T-helper 1 cell treated with Interleukin-12 subunit alpha and Interleukin-12 subunit beta and Interleukin-4 antibody, amounts not matched to agents 30 μg/mL and 1 μg/mL, for 36 hours (primary cell): ENCODE measurements around the gene ARSJ.
"Not testable (repeated sequence)": the region's sequence is repeated elsewhere in the genome, so short reads cannot be mapped to it uniquely, and the experiment has no call there.

Source experiments
- H3K27ac Mint-ChIP-seq: one replicate; pipeline ENCODE4 v1.8.0; 2021; ENCODE audit warnings: mild to moderate bottlenecking, mixed read lengths
- H3K27me3 Mint-ChIP-seq: one replicate; pipeline ENCODE4 v1.8.0; 2021; ENCODE audit warnings: low read depth, mixed read lengths
- H3K36me3 Mint-ChIP-seq: one replicate; pipeline ENCODE4 v1.8.0; 2021; ENCODE audit warnings: low read depth, mixed read lengths
- H3K4me1 Mint-ChIP-seq: one replicate; pipeline ENCODE4 v1.8.0; 2021; ENCODE audit warnings: low read depth, mixed read lengths
- H3K4me3 Mint-ChIP-seq: one replicate; pipeline ENCODE4 v1.8.0; 2021; ENCODE audit warnings: mild to moderate bottlenecking, moderate library complexity, mixed read lengths
- H3K9me3 Mint-ChIP-seq: one replicate; pipeline ENCODE4 v1.8.0; 2021; ENCODE audit warnings: mixed read lengths

Gene ARSJ

GRCh38 chr4:113979148-113979904, at the start of gene ARSJ:
Gene ARSJ, minus strand, starts transcription at chr4:113979647. Its CDS starts 813 bp downstream, at chr4:113978834.
- H3K27me3 Mint-ChIP-seq, result peaks cover 53% of the 10 kb centered on the region
- H3K9me3 Mint-ChIP-seq, result no peaks in the 10 kb centered on the region
- H3K4me1 Mint-ChIP-seq, result peaks cover 10% of the 10 kb centered on the region
- H3K27ac Mint-ChIP-seq, result no peak within 1 kb of the TSS
- H3K36me3 Mint-ChIP-seq, result no peaks in the 10 kb centered on the region
- peak within 1 kb of the TSS; percentile 36 for H3K4me3 Mint-ChIP-seq

- no peaks in the 10 kb centered on the region for H3K9me3 Mint-ChIP-seq
- no peaks in the 10 kb centered on the region for H3K4me1 Mint-ChIP-seq
- peaks cover 7% of the 10 kb centered on the region for H3K27me3 Mint-ChIP-seq
- H3K4me3 Mint-ChIP-seq, result no peak overlapping the region
- H3K36me3 Mint-ChIP-seq, result no peaks in the 10 kb centered on the region
- H3K27ac Mint-ChIP-seq, result no peak overlapping the region
Observed at GRCh38 chr4:114028071-114028470, 48.6 kb upstream of the ARSJ start.

DNA sequence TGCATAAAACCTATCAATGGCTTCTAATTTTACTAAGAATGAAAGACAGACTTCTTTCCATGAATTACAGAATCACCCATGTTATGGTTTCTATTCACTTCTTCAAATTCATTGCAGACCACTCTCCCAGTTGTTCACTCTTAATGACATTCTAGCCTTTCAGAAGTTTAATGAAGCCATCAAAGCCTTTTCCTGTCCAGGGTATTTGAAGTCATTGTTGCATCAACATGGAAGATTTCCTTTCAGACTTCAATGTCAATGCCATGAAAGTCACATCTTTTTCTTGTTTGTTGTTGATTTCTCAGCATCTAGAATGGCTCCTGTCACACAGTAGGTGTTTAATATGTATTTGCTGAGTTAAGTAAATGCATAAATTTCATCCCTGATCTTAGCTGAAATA, 48.1 kb upstream of the ARSJ start:
- H3K27ac Mint-ChIP-seq, result no peak overlapping the region
- H3K27me3 Mint-ChIP-seq, result peaks cover 7% of the 10 kb centered on the region
- no peaks in the 10 kb centered on the region for H3K9me3 Mint-ChIP-seq
- H3K4me1 Mint-ChIP-seq, result no peaks in the 10 kb centered on the region
- no peak overlapping the region for H3K4me3 Mint-ChIP-seq
- no peaks in the 10 kb centered on the region for H3K36me3 Mint-ChIP-seq

GRCh38 chr4:114026447-114026846, 47.0 kb upstream of the ARSJ start:
- Mint-ChIP-seq H3K27me3 (peaks cover 7% of the 10 kb centered on the region), H3K4me1 (no peaks in the 10 kb centered on the region), H3K27ac (no peak overlapping the region), H3K9me3 (no peaks in the 10 kb centered on the region), H3K36me3 (no peaks in the 10 kb centered on the region), H3K4me3 (no peak overlapping the region)

DNA sequence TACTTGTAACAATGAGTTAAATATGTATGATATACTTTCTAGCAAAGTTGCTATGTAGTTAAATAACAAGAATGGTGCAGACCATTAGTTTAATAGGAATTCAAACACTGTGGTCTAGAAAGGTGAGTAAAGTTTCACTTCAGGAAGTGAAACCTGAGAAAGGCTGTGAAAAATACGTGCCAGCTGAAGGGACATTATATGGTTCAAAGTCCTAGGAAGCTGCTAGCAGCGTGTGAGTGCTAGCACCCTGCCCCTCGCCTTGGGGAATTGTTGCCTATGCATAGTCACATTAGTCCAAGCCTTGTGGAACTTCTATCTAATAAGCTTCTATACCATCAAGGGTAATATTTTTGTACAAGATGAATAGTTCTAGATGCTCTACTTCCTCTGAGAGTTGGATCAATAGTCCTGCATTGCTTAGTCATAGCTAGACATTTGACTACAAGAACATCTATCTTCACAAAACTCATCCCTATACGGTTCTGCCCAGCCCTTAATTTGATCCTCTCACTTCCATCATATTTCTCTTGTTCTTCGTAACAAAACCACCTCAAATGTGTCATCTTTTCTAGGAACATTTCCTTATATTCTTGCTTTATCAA, 45.8 kb upstream of the ARSJ start:
- H3K4me1 Mint-ChIP-seq, result no peaks in the 10 kb centered on the region
- no peaks in the 10 kb centered on the region for H3K36me3 Mint-ChIP-seq
- no peaks in the 10 kb centered on the region for H3K9me3 Mint-ChIP-seq
- no peak overlapping the region for H3K4me3 Mint-ChIP-seq
- H3K27me3 Mint-ChIP-seq, result peaks cover 7% of the 10 kb centered on the region
- H3K27ac Mint-ChIP-seq, result no peak overlapping the region

GRCh38 chr4:114021451-114021850, 42.0 kb upstream of the ARSJ start:
- H3K27me3 Mint-ChIP-seq, result no peaks in the 10 kb centered on the region
- no peaks in the 10 kb centered on the region for H3K36me3 Mint-ChIP-seq
- no peaks in the 10 kb centered on the region for H3K9me3 Mint-ChIP-seq
- no peak overlapping the region for H3K27ac Mint-ChIP-seq
- no peaks in the 10 kb centered on the region for H3K4me1 Mint-ChIP-seq
- no peak overlapping the region for H3K4me3 Mint-ChIP-seq

- Mint-ChIP-seq H3K4me3 (no peak overlapping the region), H3K27me3 (no peaks in the 10 kb centered on the region), H3K27ac (no peak overlapping the region), H3K9me3 (peaks cover 6% of the 10 kb centered on the region), H3K36me3 (no peaks in the 10 kb centered on the region), H3K4me1 (no peaks in the 10 kb centered on the region)
Observed at GRCh38 chr4:114019969-114020358, 40.5 kb upstream of the ARSJ start.

- Mint-ChIP-seq H3K4me1 (no peaks in the 10 kb centered on the region), H3K27ac (no peak overlapping the region), H3K4me3 (no peak overlapping the region), H3K9me3 (peaks cover 6% of the 10 kb centered on the region), H3K27me3 (no peaks in the 10 kb centered on the region), H3K36me3 (no peaks in the 10 kb centered on the region)
Observed at GRCh38 chr4:114019276-114019968, 40.0 kb upstream of the ARSJ start.

- H3K36me3 Mint-ChIP-seq, result no peaks in the 10 kb centered on the region
- H3K27ac Mint-ChIP-seq, result no peak overlapping the region
- peaks cover 6% of the 10 kb centered on the region for H3K9me3 Mint-ChIP-seq
- no peaks in the 10 kb centered on the region for H3K4me1 Mint-ChIP-seq
- no peaks in the 10 kb centered on the region for H3K27me3 Mint-ChIP-seq
- no peak overlapping the region for H3K4me3 Mint-ChIP-seq
Observed at GRCh38 chr4:114017120-114017917, 37.9 kb upstream of the ARSJ start.

GRCh38 chr4:114015444-114015899, 36.0 kb upstream of the ARSJ start:
- no peaks in the 10 kb centered on the region for H3K4me1 Mint-ChIP-seq
- H3K27ac Mint-ChIP-seq, result no peak overlapping the region
- no peak overlapping the region for H3K4me3 Mint-ChIP-seq
- H3K27me3 Mint-ChIP-seq, result no peaks in the 10 kb centered on the region
- no peaks in the 10 kb centered on the region for H3K36me3 Mint-ChIP-seq
- peaks cover 11% of the 10 kb centered on the region for H3K9me3 Mint-ChIP-seq

DNA sequence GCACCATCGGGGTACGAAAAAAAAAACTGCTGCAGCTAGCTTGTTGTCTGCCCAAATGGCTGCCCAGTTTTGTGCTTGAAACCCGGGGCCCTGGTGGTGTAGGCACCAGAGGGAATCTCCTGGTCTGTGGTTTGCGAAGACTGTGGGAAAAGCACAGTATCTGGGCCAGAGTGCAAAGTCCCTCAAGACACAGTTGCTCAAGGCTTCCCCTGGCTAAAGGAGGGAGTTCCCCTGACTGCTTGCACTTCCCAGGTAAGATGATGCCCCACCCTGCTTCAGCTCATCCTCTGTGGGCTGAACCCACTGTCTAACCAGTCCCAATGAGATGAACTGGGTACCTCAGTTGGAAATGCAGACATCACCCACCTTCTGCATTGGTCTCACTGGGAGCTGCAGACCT, 33.8 kb upstream of the ARSJ start:
- H3K4me3 Mint-ChIP-seq, H3K4me1 Mint-ChIP-seq, H3K27ac Mint-ChIP-seq, H3K27me3 Mint-ChIP-seq, H3K36me3 Mint-ChIP-seq: not testable (repeated sequence)
- H3K9me3 Mint-ChIP-seq, result peaks cover 11% of the 10 kb centered on the region

GRCh38 chr4:114012749-114013148, 33.3 kb upstream of the ARSJ start:
- H3K4me1 Mint-ChIP-seq, result no peaks in the 10 kb centered on the region
- H3K27ac Mint-ChIP-seq, result no peak overlapping the region
- no peaks in the 10 kb centered on the region for H3K36me3 Mint-ChIP-seq
- no peaks in the 10 kb centered on the region for H3K27me3 Mint-ChIP-seq
- H3K9me3 Mint-ChIP-seq, result peaks cover 11% of the 10 kb centered on the region
- H3K4me3 Mint-ChIP-seq, result no peak overlapping the region

DNA sequence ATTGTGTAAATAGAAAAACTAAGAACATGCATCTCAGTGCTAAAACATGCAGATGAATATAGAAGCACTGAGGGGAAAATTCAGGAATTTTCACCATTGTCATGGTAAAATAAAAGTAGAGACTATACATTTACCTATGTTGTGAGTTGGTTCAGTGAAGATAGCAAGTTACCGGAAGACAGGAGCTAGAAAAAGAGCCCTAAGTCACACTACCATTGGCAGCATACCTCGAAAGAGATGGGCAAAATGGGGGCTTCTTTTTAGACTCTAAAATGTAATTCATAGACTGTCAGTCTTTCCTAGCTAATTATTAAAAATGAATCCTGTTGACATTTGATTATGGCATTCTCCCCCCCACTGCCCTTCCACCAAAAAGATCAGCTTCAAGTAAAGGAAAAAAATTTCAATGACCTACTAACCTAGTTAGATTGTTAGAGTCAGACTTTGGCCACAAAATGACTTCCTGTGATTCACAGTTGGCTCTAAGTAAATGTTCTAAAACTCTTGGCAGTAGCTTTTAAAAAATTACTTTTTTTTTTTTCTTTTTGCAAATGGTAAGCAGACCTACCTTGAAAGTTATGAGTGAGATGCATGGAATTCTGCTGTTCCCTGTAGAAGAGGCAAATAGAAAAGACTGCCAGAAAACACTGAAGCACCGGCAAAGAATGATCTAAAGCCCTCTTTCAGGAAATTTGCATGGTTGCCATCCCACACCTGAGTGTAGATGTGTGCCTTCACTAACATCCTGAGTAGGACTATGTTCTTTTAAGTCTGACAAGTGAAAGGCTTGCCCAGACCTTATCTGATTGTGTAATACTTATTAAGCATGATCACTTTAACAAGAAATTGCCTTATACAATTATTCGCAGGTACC, 26.4 kb upstream of the ARSJ start:
- no peaks in the 10 kb centered on the region for H3K27me3 Mint-ChIP-seq
- no peak overlapping the region for H3K27ac Mint-ChIP-seq
- H3K4me3 Mint-ChIP-seq, result no peak overlapping the region
- H3K4me1 Mint-ChIP-seq, result no peaks in the 10 kb centered on the region
- H3K9me3 Mint-ChIP-seq, result no peaks in the 10 kb centered on the region
- no peaks in the 10 kb centered on the region for H3K36me3 Mint-ChIP-seq
